HepG2 (cell line): ENCODE measurements around the gene IZUMO4. TPM values are rescaled to one million over a fixed set of nuclear protein-coding genes. Genes with fewer than 3 reads are reported as not detected.
A peak's percentile ranks its signal among the peaks of the same experiment; 100 is the strongest.

Experiments used
- HNRNPLL ChIP-seq: fragments of 200-400 bp; formaldehyde crosslinking; IDR thresholded peaks from 2 replicates; pipeline ENCODE4 v1.6.1; 2017; ENCODE audit warnings: mild to moderate bottlenecking, low read depth, low read length; ENCODE audit not compliant: poor library complexity, severe bottlenecking
- KDM1A ChIP-seq: IDR thresholded peaks from 2 replicates; pipeline ENCODE4 v1.6.1; 2016; ENCODE audit warnings: missing compliant biosample characterization
- KDM4B ChIP-seq: sonication (generic); formaldehyde crosslinking; IDR thresholded peaks from 2 replicates; pipeline ENCODE4 v1.4.0; 2020; ENCODE audit warnings: missing genetic modification reagents
- KMT2B ChIP-seq: IDR thresholded peaks from 2 replicates; pipeline ENCODE4 v1.6.1; 2016; ENCODE audit warnings: missing genetic modification reagents, missing compliant biosample characterization
- MBD4 ChIP-seq: IDR thresholded peaks from 2 replicates; pipeline ENCODE4 v1.6.1; 2012; ENCODE audit warnings: low read length, inconsistent platforms, borderline replicate concordance
- MEF2D ChIP-seq: sonication (generic); formaldehyde crosslinking; IDR thresholded peaks from 2 replicates; pipeline ENCODE4 v1.5.1; 2020; ENCODE audit warnings: mild to moderate bottlenecking, missing genetic modification reagents
- PCBP2 ChIP-seq: fragments of 200-400 bp; formaldehyde crosslinking; optimal IDR thresholded peaks from 2 replicates; pipeline ENCODE3; 2018; ENCODE audit warnings: low read length, low read depth; ENCODE audit not compliant: poor library complexity, severe bottlenecking
- POLR2AphosphoS5 ChIP-seq: IDR thresholded peaks from 2 replicates; pipeline ENCODE4 v1.6.1; 2012; ENCODE audit warnings: low read depth, low read length
- RARG ChIP-seq: sonication (generic); formaldehyde crosslinking; IDR thresholded peaks from 2 replicates; pipeline ENCODE4 v1.4.0; 2020; ENCODE audit warnings: low read depth, mild to moderate bottlenecking, missing genetic modification reagents
- SALL1 ChIP-seq: sonication (generic); formaldehyde crosslinking; IDR thresholded peaks from 2 replicates; pipeline ENCODE4 v1.8.0; 2022; ENCODE audit warnings: mild to moderate bottlenecking, missing genetic modification reagents
- TEF ChIP-seq: sonication (generic); formaldehyde crosslinking; IDR thresholded peaks from 2 replicates; pipeline ENCODE4 v1.5.0; 2020; ENCODE audit warnings: missing genetic modification reagents
- TFE3 ChIP-seq: IDR thresholded peaks from 2 replicates; pipeline ENCODE4 v1.6.1; 2016
- ZBTB42 ChIP-seq: sonication (generic); formaldehyde crosslinking; IDR thresholded peaks from 2 replicates; pipeline ENCODE4 v1.5.0; 2020; ENCODE audit warnings: mild to moderate bottlenecking, missing genetic modification reagents
- ZC3H13 ChIP-seq: sonication (generic); formaldehyde crosslinking; IDR thresholded peaks from 2 replicates; pipeline ENCODE4 v1.8.1; 2023; ENCODE audit warnings: mild to moderate bottlenecking, missing genetic modification reagents, moderate library complexity
- ZNF180 ChIP-seq: sonication (generic); formaldehyde crosslinking; IDR thresholded peaks from 2 replicates; pipeline ENCODE4 v1.4.0; 2020; ENCODE audit warnings: low read depth, missing genetic modification reagents, borderline replicate concordance
- ZNF205 ChIP-seq: IDR thresholded peaks from 2 replicates; pipeline ENCODE4 v1.6.1; 2018; ENCODE audit warnings: missing biosample characterization, missing genetic modification reagents
- ZNF737 ChIP-seq: sonication (generic); formaldehyde crosslinking; IDR thresholded peaks from 2 replicates; pipeline ENCODE4 v1.5.0; 2020; ENCODE audit warnings: missing genetic modification reagents, mild to moderate bottlenecking, borderline replicate concordance
- polyA plus RNA-seq, 8 experiments: library from polyadenylated mRNA; depleted of rRNA in 3 of 8; stranded (reverse) in 7 of 8; unstranded in 1 of 8; fragments of >200 nt; fragmentation: Illumina TruSeq in 4 of 8; extraction: Trizol in 4 of 8; gene quantifications; 2 replicates each; pipeline versions ENCODE4 v1.2.1 to v1.2.3, GENCODE V29; 2011 to 2016; ENCODE audit warnings: low read depth in 4 of 8, missing spikeins in 1 of 8, mixed read lengths in 1 of 8; ENCODE audit not compliant: insufficient read depth in 1 of 8
- total RNA-seq, 5 experiments: library from RNA; depleted of rRNA; stranded (reverse); fragments of >200 nt; fragmentation: Illumina TruSeq; extraction: Trizol; gene quantifications; 2 replicates each; pipeline ENCODE4 v1.2.3, GENCODE V29; 2016; ENCODE audit warnings: low read depth in 1 of 5
- TF ChIP-seq, protein P1 (sequence below): sonication (generic); formaldehyde crosslinking; IDR thresholded peaks from 2 replicates; pipeline ENCODE4 v1.4.0; 2020; ENCODE audit warnings: missing genetic modification reagents
- TF ChIP-seq, protein P2 (sequence below), 2 experiments: sonication (generic) in 1 of 2; formaldehyde crosslinking in 1 of 2; IDR thresholded peaks; 2 replicates each; pipeline versions ENCODE4 v1.4.0 to v1.6.1; 2016 to 2020; ENCODE audit warnings: borderline replicate concordance in 1 of 2, low read depth in 1 of 2, mild to moderate bottlenecking in 1 of 2, missing genetic modification reagents in 1 of 2

Gene IZUMO4
- total and polyA plus RNA-seq, 2 of the 13 experiments (the other 11 are each of a cell fraction or from before 2014, with no cell fraction given): 0.77 to 3.9 TPM

GRCh38 chr19:2060884-2061494 is 35.7 kb upstream of the IZUMO4 start (continued):
- 0 out of 2 replicates have a peak, but pooled peaks have one; percentile 9 for TF ChIP-seq ZBTB42 (CRISPR knock-in tag)
- TF ChIP-seq TFE3 (CRISPR knock-in tag): 0 out of 2 replicates have a peak, but pooled peaks have one; percentile 21
- TF ChIP-seq, protein P1, sequence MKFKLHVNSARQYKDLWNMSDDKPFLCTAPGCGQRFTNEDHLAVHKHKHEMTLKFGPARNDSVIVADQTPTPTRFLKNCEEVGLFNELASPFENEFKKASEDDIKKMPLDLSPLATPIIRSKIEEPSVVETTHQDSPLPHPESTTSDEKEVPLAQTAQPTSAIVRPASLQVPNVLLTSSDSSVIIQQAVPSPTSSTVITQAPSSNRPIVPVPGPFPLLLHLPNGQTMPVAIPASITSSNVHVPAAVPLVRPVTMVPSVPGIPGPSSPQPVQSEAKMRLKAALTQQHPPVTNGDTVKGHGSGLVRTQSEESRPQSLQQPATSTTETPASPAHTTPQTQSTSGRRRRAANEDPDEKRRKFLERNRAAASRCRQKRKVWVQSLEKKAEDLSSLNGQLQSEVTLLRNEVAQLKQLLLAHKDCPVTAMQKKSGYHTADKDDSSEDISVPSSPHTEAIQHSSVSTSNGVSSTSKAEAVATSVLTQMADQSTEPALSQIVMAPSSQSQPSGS (CRISPR knock-in tag): no peak
- TF ChIP-seq ZNF737: 0 out of 2 replicates have a peak, but pooled peaks have one; percentile 22
- no peak for TF ChIP-seq MEF2D (CRISPR knock-in tag)
- TF ChIP-seq ZNF180: no peak
- TF ChIP-seq TEF: no peak
- TF ChIP-seq ZC3H13 (CRISPR knock-in tag): peak; percentile 88; the same call in 1 of the 2 replicates
- no peak for TF ChIP-seq MBD4
- no peak for TF ChIP-seq ZNF205 (CRISPR knock-in tag)
- TF ChIP-seq KDM4B (CRISPR knock-in tag): no peak
- no peak for TF ChIP-seq KDM1A (CRISPR knock-in tag)
- TF ChIP-seq RARG: no peak
- TF ChIP-seq POLR2AphosphoS5: no peak; the same call in 1 of the 2 replicates
- no peak for TF ChIP-seq PCBP2
- TF ChIP-seq, protein P2, sequence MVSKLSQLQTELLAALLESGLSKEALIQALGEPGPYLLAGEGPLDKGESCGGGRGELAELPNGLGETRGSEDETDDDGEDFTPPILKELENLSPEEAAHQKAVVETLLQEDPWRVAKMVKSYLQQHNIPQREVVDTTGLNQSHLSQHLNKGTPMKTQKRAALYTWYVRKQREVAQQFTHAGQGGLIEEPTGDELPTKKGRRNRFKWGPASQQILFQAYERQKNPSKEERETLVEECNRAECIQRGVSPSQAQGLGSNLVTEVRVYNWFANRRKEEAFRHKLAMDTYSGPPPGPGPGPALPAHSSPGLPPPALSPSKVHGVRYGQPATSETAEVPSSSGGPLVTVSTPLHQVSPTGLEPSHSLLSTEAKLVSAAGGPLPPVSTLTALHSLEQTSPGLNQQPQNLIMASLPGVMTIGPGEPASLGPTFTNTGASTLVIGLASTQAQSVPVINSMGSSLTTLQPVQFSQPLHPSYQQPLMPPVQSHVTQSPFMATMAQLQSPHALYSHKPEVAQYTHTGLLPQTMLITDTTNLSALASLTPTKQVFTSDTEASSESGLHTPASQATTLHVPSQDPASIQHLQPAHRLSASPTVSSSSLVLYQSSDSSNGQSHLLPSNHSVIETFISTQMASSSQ (IDR thresholded peaks at IDR 0.05; ENCODE audit: low read depth): no peak
- TF ChIP-seq, protein P2 (CRISPR knock-in tag; IDR thresholded peaks at IDR 0.05; ENCODE audit: borderline replicate concordance): no peak
- TF ChIP-seq SALL1: peak; percentile 44; the same call in 1 of the 2 replicates
- no peak for TF ChIP-seq HNRNPLL
- no peak for TF ChIP-seq KMT2B
